ENCODE measurements around the gene MAF.

Gene MAF

GRCh38 chr16:79587897-79588296 is 12.6 kb downstream of the MAF start:
- Mint-ChIP-seq H3K4me3 (no peak overlapping the region), H3K36me3 (ENCODE audit: low read depth) (no peaks in the 10 kb centered on the region), H3K9me3 (no peaks in the 10 kb centered on the region), H3K27me3 (peaks cover 58% of the 10 kb centered on the region), H3K4me1 (peaks cover 3% of the 10 kb centered on the region), H3K27ac (no peak overlapping the region)
- ATAC-seq (no peak), DNase-seq (no peak)

GRCh38 chr16:79587296-79587695 is 13.2 kb downstream of the MAF start:
- no peaks in the 10 kb centered on the region for H3K9me3 Mint-ChIP-seq
- H3K36me3 Mint-ChIP-seq (ENCODE audit: low read depth) = no peaks in the 10 kb centered on the region
- H3K4me1 Mint-ChIP-seq = peaks cover 3% of the 10 kb centered on the region
- H3K27me3 Mint-ChIP-seq = peaks cover 56% of the 10 kb centered on the region
- H3K27ac Mint-ChIP-seq = no peak overlapping the region
- DNase-seq (no peak), ATAC-seq (no peak)
- H3K4me3 Mint-ChIP-seq = no peak overlapping the region

GRCh38 chr16:79582789-79583188 is 17.7 kb downstream of the MAF start:
- DNase-seq (no peak), ATAC-seq (no peak)
- Mint-ChIP-seq H3K9me3 (no peaks in the 10 kb centered on the region), H3K4me1 (no peaks in the 10 kb centered on the region), H3K27ac (no peak overlapping the region), H3K36me3 (ENCODE audit: low read depth) (no peaks in the 10 kb centered on the region), H3K27me3 (peaks cover 39% of the 10 kb centered on the region), H3K4me3 (no peak overlapping the region)

- H3K4me1 Mint-ChIP-seq = no peaks in the 10 kb centered on the region
- no peaks in the 10 kb centered on the region for H3K9me3 Mint-ChIP-seq
- no peak for DNase-seq
- H3K36me3 Mint-ChIP-seq (ENCODE audit: low read depth) = no peaks in the 10 kb centered on the region
- peaks cover 39% of the 10 kb centered on the region for H3K27me3 Mint-ChIP-seq
- ATAC-seq = no peak
- H3K27ac Mint-ChIP-seq = no peak overlapping the region
- no peak overlapping the region for H3K4me3 Mint-ChIP-seq
These were observed 19.9 kb downstream of the MAF start for GRCh38 chr16:79580453-79581191.

GRCh38 chr16:79576602-79577001 is 23.9 kb downstream of the MAF start:
- DNase-seq (no peak), ATAC-seq (no peak)
- Mint-ChIP-seq H3K4me3 (no peak overlapping the region), H3K27me3 (peaks cover 26% of the 10 kb centered on the region), H3K9me3 (no peaks in the 10 kb centered on the region), H3K4me1 (no peaks in the 10 kb centered on the region), H3K36me3 (ENCODE audit: low read depth) (no peaks in the 10 kb centered on the region), H3K27ac (no peak overlapping the region)

- no peak overlapping the region for H3K4me3 Mint-ChIP-seq
- no peak for DNase-seq
- H3K27me3 Mint-ChIP-seq = peaks cover 19% of the 10 kb centered on the region
- no peak overlapping the region for H3K27ac Mint-ChIP-seq
- no peaks in the 10 kb centered on the region for H3K36me3 Mint-ChIP-seq (ENCODE audit: low read depth)
- no peaks in the 10 kb centered on the region for H3K9me3 Mint-ChIP-seq
- ATAC-seq = no peak
- H3K4me1 Mint-ChIP-seq = no peaks in the 10 kb centered on the region
These were observed 26.7 kb downstream of the MAF start for GRCh38 chr16:79573884-79574283.

- Mint-ChIP-seq H3K4me3 (no peak overlapping the region), H3K27ac (no peak overlapping the region), H3K9me3 (no peaks in the 10 kb centered on the region), H3K4me1 (no peaks in the 10 kb centered on the region), H3K36me3 (ENCODE audit: low read depth) (no peaks in the 10 kb centered on the region), H3K27me3 (peaks cover 19% of the 10 kb centered on the region)
- no peak for DNase-seq
- ATAC-seq = no peak
These were observed 27.5 kb downstream of the MAF start for GRCh38 chr16:79573071-79573470.

- no peak overlapping the region for H3K27ac Mint-ChIP-seq
These were observed 28.5 kb downstream of the MAF start for GRCh38 chr16:79571903-79572535.

GRCh38 chr16:79571065-79571902 is 29.3 kb downstream of the MAF start:
- Mint-ChIP-seq H3K4me1 (no peaks in the 10 kb centered on the region), H3K27me3 (peaks cover 10% of the 10 kb centered on the region), H3K9me3 (no peaks in the 10 kb centered on the region), H3K36me3 (ENCODE audit: low read depth) (no peaks in the 10 kb centered on the region), H3K4me3 (no peak overlapping the region), H3K27ac (no peak overlapping the region)
- DNase-seq (no peak), ATAC-seq (no peak)

More at GRCh38 chr16:79571903-79572535, 28.5 kb downstream of the MAF start:
- Mint-ChIP-seq H3K27me3 (peaks cover 17% of the 10 kb centered on the region), H3K4me3 (no peak overlapping the region), H3K36me3 (ENCODE audit: low read depth) (no peaks in the 10 kb centered on the region), H3K4me1 (no peaks in the 10 kb centered on the region), H3K9me3 (no peaks in the 10 kb centered on the region)
- DNase-seq (no peak), ATAC-seq (no peak)

GRCh38 chr16:79564671-79565107 is 35.8 kb downstream of the MAF start:
- no peak for DNase-seq
- Mint-ChIP-seq H3K36me3 (ENCODE audit: low read depth) (no peaks in the 10 kb centered on the region), H3K4me1 (no peaks in the 10 kb centered on the region)

GRCh38 chr16:79563921-79564320 is 36.6 kb downstream of the MAF start:
- H3K4me3 Mint-ChIP-seq = no peak overlapping the region
- H3K36me3 Mint-ChIP-seq (ENCODE audit: low read depth) = no peaks in the 10 kb centered on the region
- H3K27ac Mint-ChIP-seq = no peak overlapping the region
- no peaks in the 10 kb centered on the region for H3K4me1 Mint-ChIP-seq
- ATAC-seq = no peak
- H3K9me3 Mint-ChIP-seq = no peaks in the 10 kb centered on the region
- peaks cover 12% of the 10 kb centered on the region for H3K27me3 Mint-ChIP-seq
- DNase-seq = no peak

More at GRCh38 chr16:79564671-79565107, 35.8 kb downstream of the MAF start:
- no peak for ATAC-seq
- H3K9me3 Mint-ChIP-seq = no peaks in the 10 kb centered on the region
- H3K4me3 Mint-ChIP-seq = no peak overlapping the region
- peaks cover 12% of the 10 kb centered on the region for H3K27me3 Mint-ChIP-seq
- H3K27ac Mint-ChIP-seq = no peak overlapping the region

GRCh38 chr16:79562166-79562823 is 38.2 kb downstream of the MAF start:
- Mint-ChIP-seq H3K27me3 (peaks cover 10% of the 10 kb centered on the region), H3K4me1 (no peaks in the 10 kb centered on the region), H3K27ac (no peak overlapping the region), H3K36me3 (ENCODE audit: low read depth) (no peaks in the 10 kb centered on the region), H3K9me3 (no peaks in the 10 kb centered on the region), H3K4me3 (no peak overlapping the region)
- ATAC-seq (no peak), DNase-seq (no peak)

GRCh38 chr16:79561729-79562128 is 38.8 kb downstream of the MAF start:
- ATAC-seq (no peak), DNase-seq (no peak)
- no peak overlapping the region for H3K4me3 Mint-ChIP-seq
- H3K27me3 Mint-ChIP-seq = peaks cover 10% of the 10 kb centered on the region
- H3K36me3 Mint-ChIP-seq (ENCODE audit: low read depth) = no peaks in the 10 kb centered on the region
- no peak overlapping the region for H3K27ac Mint-ChIP-seq
- H3K9me3 Mint-ChIP-seq = no peaks in the 10 kb centered on the region
- no peaks in the 10 kb centered on the region for H3K4me1 Mint-ChIP-seq

- H3K36me3 Mint-ChIP-seq (ENCODE audit: low read depth) = no peaks in the 10 kb centered on the region
- ATAC-seq = no peak
- no peak for DNase-seq
- H3K27me3 Mint-ChIP-seq = peaks cover 10% of the 10 kb centered on the region
- no peaks in the 10 kb centered on the region for H3K4me1 Mint-ChIP-seq
- H3K27ac Mint-ChIP-seq = no peak overlapping the region
- no peak overlapping the region for H3K4me3 Mint-ChIP-seq
- peaks cover 8% of the 10 kb centered on the region for H3K9me3 Mint-ChIP-seq
These were observed 39.6 kb downstream of the MAF start for GRCh38 chr16:79560923-79561322.
